Activated T-helper 9 cell treated with anti-CD3 and anti-CD28 coated beads, Interleukin-2, amount 50 U/mL, for 16 hours (primary cell): Measurements from ENCODE around the gene TPSG1.
"Not testable (repeated sequence)": the region's sequence is repeated elsewhere in the genome, so short reads cannot be mapped to it uniquely, and the experiment has no call there.

Experiments used
- DNase-seq: peaks from one replicate; pipeline ENCODE4 v3.0.0-alpha.2; 2020; ENCODE audit warnings: low read depth

TPSG1 gene

GRCh38 chr16:1215574-1216295 lies 9.3 kb downstream of the TPSG1 start:
- DNase-seq = no peak

GRCh38 chr16:1214719-1215118 lies 10.3 kb downstream of the TPSG1 start:
- DNase-seq = no peak

GRCh38 chr16:1213796-1214372 lies 11.2 kb downstream of the TPSG1 start:
- DNase-seq = no peak

GRCh38 chr16:1213231-1213630 lies 11.8 kb downstream of the TPSG1 start:
- DNase-seq = no peak

GRCh38 chr16:1212616-1213194 lies 12.4 kb downstream of the TPSG1 start:
- DNase-seq = no peak

- DNase-seq = no peak
Measured at GRCh38 chr16:1211451-1212268, 13.4 kb downstream of the TPSG1 start.

- DNase-seq = no peak
Measured at GRCh38 chr16:1210461-1210860, 14.6 kb downstream of the TPSG1 start.

GRCh38 chr16:1209081-1209480 lies 16.0 kb downstream of the TPSG1 start:
- no peak for DNase-seq

- DNase-seq = no peak
Measured at GRCh38 chr16:1208239-1208830, 16.7 kb downstream of the TPSG1 start.

- no peak for DNase-seq
Measured at GRCh38 chr16:1206786-1207185, 18.3 kb downstream of the TPSG1 start.

GRCh38 chr16:1206326-1206725 lies 18.7 kb downstream of the TPSG1 start:
- no peak for DNase-seq

- no peak for DNase-seq
Measured at GRCh38 chr16:1204933-1205332, 20.1 kb downstream of the TPSG1 start.

- no peak for DNase-seq
Measured at GRCh38 chr16:1202274-1202673, 22.8 kb downstream of the TPSG1 start.

GRCh38 chr16:1201444-1201843 lies 23.6 kb downstream of the TPSG1 start:
- DNase-seq = no peak

GRCh38 chr16:1200014-1200627 lies 24.9 kb downstream of the TPSG1 start:
- no peak for DNase-seq

GRCh38 chr16:1199347-1200013 lies 25.6 kb downstream of the TPSG1 start:
- no peak for DNase-seq

GRCh38 chr16:1198671-1199346 lies 26.3 kb downstream of the TPSG1 start:
- DNase-seq = not testable (repeated sequence)

- no peak for DNase-seq
Measured at GRCh38 chr16:1198194-1198593, 26.9 kb downstream of the TPSG1 start.

- DNase-seq = no peak
Measured at GRCh38 chr16:1197237-1197866, 27.7 kb downstream of the TPSG1 start.

GRCh38 chr16:1196494-1196893 lies 28.6 kb downstream of the TPSG1 start:
- no peak for DNase-seq

- DNase-seq = no peak
Measured at GRCh38 chr16:1195393-1195666, 29.7 kb downstream of the TPSG1 start.
